GM21528 (cell line): ENCODE results near the gene SCYGR4.

Source experiments
- ATAC-seq: cut with Tn5 transposase; IDR thresholded peaks from one replicate; pipeline ENCODE4 v1.9.1; 2021; ENCODE audit warnings: mild to moderate bottlenecking, moderate library complexity; ENCODE audit not compliant: unreplicated experiment, low FRiP score

Gene SCYGR4

DNA sequence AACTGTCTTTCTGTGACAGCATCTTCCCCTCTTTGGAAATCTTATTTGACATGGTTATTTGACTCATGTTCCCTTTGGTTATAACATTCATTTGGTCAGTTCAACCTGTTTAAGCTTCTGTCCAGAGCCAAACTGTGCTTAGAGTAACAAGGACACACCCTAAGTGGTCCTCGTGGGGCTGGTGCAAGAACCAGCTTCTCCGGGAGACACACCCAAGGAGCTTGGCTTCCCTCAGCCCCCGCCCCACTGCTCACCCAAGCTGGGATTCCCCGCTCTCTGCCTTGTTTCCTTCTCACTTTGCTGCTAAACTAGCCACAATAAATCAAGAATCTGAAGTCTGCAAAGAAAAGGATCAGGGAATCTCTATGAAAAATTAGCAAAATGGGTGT lies 4.0 kb upstream of the SCYGR4 start:
- no peak for ATAC-seq

GRCh38 chr2:227614246-227614645 lies 3.1 kb upstream of the SCYGR4 start:
- no peak for ATAC-seq

- no peak for ATAC-seq
These were observed 2.6 kb upstream of the SCYGR4 start, which contains the start of gene SCYGR3 for GRCh38 chr2:227614740-227615139. Gene SCYGR3, minus strand, starts transcription at chr2:227614840. Its CDS starts 0 bp downstream, at chr2:227614840.

DNA sequence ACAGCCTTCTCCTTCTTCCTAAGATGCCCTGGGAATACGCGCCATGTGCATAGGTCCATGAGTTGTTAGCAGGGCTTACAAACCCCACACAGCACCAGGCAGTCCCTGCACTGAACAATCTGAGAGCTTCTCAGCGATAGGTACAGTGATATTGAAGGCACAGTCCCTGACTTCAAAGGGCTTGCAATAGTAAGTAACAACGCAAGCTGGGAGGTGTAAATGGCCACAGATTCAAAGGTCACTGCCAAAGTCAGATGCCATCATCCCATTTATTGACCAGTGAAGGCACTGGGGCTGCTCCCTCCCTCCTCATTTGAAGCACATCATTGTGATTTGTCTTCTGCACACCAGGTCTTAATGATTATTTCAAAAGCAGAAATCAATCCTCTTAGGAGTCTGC lies 2.1 kb upstream of the SCYGR4 start:
- ATAC-seq, result no peak

DNA sequence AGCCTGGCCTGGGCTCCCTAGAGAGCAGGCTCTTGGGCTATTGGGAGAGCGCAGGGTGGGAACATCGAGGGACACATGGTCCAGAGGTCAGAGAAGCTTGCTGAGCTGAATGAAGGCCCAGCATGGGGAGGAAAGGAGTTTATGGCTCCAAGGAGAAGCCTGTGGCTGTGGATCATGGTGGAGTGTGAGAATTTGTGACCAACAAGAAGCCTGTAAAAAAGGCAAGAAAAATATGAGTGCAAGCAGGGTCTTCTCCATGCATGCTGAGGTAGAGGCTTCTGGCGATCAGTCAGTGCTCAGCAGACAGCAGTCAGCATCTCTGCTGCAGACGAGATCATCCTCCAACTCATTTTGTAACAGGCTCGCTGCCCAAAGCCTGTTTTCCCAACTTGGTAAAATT lies 1.4 kb upstream of the SCYGR4 start:
- ATAC-seq, result no peak

DNA sequence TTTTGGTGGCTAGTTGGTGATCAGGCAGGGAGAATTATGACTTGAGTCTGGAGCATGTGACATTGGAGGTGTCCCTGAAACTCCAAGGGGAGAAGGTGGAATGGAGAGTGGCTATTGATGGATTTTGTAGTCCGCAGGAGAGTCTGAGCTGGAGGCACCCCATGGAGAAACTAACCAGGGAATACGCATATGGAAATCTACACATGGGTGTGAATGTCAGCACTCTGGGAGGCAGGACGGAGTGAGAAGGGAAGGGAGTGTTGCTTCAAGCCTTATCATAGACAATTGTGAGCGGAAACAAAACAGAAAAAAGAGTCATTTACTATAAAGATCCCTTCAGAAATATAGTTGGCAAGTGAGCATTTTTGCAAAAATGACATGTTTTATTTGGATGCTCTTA lies 667 bp upstream of the SCYGR4 start:
- ATAC-seq, result no peak

- no peak for ATAC-seq
These were observed 5.9 kb downstream of the SCYGR4 start for GRCh38 chr2:227623226-227623625.

- ATAC-seq, result no peak
These were observed 8.1 kb downstream of the SCYGR4 start for GRCh38 chr2:227625420-227625819.

DNA sequence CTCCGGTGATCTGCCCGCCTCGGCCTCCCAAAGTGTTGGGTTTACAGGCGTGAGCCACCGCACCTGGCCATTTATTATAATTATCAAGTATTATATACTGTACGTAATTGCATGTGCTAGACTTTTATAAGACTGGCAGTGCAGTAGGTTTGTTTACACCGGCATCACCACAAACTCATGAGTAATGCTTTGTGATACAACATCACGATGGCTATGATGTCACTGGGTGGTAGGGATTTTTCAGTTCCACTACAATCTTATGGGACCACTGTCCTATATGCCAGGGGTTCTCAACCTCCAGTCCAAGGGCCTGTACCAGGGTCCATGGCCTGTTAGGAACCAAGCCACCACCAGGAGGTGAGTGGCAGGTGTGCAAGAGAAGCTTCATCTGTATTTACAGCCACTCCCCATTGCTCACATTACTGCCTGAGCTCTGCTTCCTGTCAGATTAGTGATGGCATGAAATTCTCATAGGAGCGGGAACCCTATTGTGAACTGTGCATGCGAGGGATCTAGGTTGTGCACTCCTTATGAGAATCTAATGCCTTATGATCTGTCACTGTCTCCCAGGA lies 9.4 kb downstream of the SCYGR4 start:
- no peak for ATAC-seq

DNA sequence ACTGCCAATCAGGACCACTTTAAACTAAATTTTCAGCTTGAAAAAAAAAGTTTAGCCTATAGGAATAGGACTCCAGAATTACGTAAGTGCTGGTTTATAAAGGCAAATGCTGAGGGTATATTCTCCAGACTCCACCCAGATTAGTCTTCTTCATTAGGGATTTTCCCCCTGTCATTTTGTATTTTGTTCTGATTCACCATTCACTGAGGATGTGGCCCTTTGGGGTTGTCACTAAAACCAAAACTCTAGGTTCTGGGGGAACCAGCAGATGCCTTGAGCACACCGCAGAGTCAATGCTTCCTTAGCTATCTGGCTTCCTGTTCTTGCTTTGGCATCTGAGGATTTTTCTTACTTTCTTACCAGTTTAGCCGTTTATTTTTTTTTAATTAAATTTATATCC lies 10.5 kb downstream of the SCYGR4 start:
- ATAC-seq, result peak; percentile 98

- no peak for ATAC-seq
These were observed 12.1 kb downstream of the SCYGR4 start for GRCh38 chr2:227629435-227629834.

GRCh38 chr2:227630322-227630721 lies 13.0 kb downstream of the SCYGR4 start:
- ATAC-seq, result no peak

GRCh38 chr2:227632827-227633226 lies 15.5 kb downstream of the SCYGR4 start:
- no peak for ATAC-seq

- no peak for ATAC-seq
These were observed 16.9 kb downstream of the SCYGR4 start for GRCh38 chr2:227634201-227634600.

DNA sequence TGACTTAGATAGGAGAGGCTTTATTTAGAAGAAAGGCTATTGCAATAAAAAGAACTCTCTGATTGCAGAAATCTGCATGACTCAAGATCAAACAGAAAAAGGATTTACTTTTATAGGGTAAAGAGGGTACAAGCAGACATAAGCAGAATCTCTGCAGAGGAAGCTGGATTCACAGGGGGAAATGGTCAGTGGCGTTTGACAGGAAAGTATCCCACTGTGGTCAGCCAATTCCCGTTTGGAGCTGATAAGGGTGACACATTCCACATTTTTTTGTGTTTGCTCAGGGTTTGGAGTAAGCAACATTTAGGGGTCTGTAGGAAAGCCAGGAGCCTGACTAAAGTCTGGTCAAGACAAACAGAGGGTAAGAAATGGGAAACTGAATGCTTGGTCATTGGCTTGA lies 25.4 kb downstream of the SCYGR4 start:
- ATAC-seq, result no peak

GRCh38 chr2:227643990-227644551 lies 26.8 kb downstream of the SCYGR4 start:
- ATAC-seq, result no peak

DNA sequence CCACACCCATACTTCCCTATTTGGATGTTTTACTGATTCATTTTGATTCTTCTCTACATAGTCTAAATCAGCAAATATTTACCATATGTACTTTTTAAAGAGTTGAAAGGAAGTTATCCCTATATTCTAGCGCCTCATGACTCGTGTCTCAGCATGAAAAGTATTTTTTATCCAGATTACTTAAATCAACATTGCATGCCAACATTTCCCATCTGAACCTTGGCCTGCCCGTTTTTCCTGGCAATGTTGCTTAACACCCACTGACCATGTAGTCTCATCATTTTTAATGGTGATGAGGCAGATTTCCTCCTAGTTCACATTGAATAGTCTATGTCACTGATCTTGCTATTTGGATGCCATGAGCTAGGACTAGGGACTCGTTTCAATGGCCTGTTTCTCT lies 36.1 kb downstream of the SCYGR4 start:
- ATAC-seq, result no peak

- ATAC-seq, result no peak
These were observed 37.1 kb downstream of the SCYGR4 start for GRCh38 chr2:227654426-227654825.

- no peak for ATAC-seq
These were observed 38.2 kb downstream of the SCYGR4 start for GRCh38 chr2:227655454-227655853.

DNA sequence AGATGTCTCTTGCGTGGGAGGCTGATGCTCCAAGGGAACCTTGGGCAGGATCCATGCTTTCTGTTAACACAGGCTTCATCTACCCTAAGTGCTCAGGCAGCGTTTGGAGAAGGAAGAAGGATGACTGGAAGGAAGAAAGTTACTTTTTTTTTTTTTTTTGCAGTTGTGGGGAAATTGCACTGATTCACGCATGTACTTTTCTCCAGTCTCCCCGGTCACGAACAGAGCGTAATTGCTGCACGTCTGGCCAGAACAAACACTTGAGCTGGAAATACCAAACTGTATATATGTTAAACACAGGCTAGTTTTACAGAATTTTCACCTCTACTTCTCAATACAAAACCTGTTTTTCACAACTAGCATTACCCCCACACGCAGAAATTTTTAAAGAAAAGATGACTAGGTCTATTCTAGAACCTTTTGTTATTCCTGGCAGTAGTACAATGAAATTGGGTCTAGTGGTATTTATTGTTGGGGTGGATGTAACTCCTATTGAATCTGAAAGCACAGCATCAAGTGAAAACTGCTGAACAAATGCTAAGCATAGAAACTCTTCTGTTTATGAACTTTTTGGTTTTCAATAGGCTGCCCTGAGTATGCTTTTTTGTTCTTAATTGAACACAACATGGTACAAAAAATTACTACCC lies 40.0 kb downstream of the SCYGR4 start:
- ATAC-seq, result no peak

GRCh38 chr2:227661025-227661649 lies 43.8 kb downstream of the SCYGR4 start:
- ATAC-seq, result no peak

DNA sequence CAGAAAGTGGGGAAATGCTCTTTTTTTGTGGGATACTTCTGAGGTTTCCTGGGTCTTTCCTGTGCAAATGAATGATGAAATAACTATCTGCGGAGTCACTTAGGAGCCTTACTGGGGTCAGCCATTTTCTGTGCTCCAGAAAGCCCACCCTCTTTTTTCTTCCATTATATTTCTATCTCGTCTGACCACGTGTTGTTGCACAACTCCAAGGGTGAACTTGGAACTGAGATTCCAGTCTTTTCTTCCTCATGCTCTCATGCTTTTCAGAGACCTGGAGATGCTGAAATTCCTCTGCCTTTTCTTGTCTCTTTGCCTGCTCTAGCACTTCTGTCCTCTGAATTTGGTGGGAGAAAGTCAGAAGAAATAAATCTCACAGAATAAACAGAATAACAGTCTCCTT lies 44.5 kb downstream of the SCYGR4 start:
- ATAC-seq, result no peak
